RWPE2 (cell line): Measurements from ENCODE around the gene STUB1.

Experiments used
- ATAC-seq: fragments of 200-7000 bp; cut with Tn5 transposase; 3 replicates; pipeline ENCODE4 v1.9.1; 2021; ENCODE audit warnings: low read depth
- DNase-seq: peaks from one replicate; pipeline ENCODE4 v3.0.0-alpha.2; 2020; ENCODE audit warnings: low spot score
- H3K27ac ChIP-seq: fragments of 450-650 bp; 2 replicates; pipeline ENCODE4 v1.5.1; 2017; ENCODE audit warnings: mild to moderate bottlenecking; ENCODE audit not compliant: poor library complexity, severe bottlenecking
- H3K27me3 ChIP-seq: fragments of 250-450 bp; sonication (Bioruptor Pico); 2 replicates; pipeline ENCODE4 v1.5.1; 2021; ENCODE audit warnings: mild to moderate bottlenecking, moderate library complexity; ENCODE audit not compliant: insufficient read depth, poor library complexity, severe bottlenecking
- H3K36me3 ChIP-seq: fragments of 250-450 bp; sonication (Bioruptor Pico); 2 replicates; pipeline ENCODE4 v1.5.1; 2020; ENCODE audit warnings: low read depth, mild to moderate bottlenecking, moderate library complexity
- H3K4me1 ChIP-seq: fragments of 250-450 bp; sonication (Bioruptor Pico); 2 replicates; pipeline ENCODE4 v1.5.1; 2021; ENCODE audit warnings: mild to moderate bottlenecking, moderate library complexity; ENCODE audit not compliant: insufficient read depth, poor library complexity, severe bottlenecking
- H3K4me3 ChIP-seq: fragments of 250-450 bp; sonication (Bioruptor Pico); 2 replicates; pipeline ENCODE4 v1.5.1; 2021; ENCODE audit warnings: mild to moderate bottlenecking, moderate library complexity; ENCODE audit not compliant: severe bottlenecking
- H3K9me3 ChIP-seq: fragments of 250-450 bp; sonication (Bioruptor Pico); 2 replicates; pipeline ENCODE4 v1.5.1; 2021; ENCODE audit warnings: mild to moderate bottlenecking, moderate library complexity; ENCODE audit not compliant: severe bottlenecking
- CTCF ChIP-seq: fragments of 450-650 bp; IDR thresholded peaks from one replicate; pipeline ENCODE4 v1.5.1; 2017; ENCODE audit warnings: mild to moderate bottlenecking, moderate library complexity; ENCODE audit not compliant: poor library complexity, severe bottlenecking

The STUB1 gene

DNA sequence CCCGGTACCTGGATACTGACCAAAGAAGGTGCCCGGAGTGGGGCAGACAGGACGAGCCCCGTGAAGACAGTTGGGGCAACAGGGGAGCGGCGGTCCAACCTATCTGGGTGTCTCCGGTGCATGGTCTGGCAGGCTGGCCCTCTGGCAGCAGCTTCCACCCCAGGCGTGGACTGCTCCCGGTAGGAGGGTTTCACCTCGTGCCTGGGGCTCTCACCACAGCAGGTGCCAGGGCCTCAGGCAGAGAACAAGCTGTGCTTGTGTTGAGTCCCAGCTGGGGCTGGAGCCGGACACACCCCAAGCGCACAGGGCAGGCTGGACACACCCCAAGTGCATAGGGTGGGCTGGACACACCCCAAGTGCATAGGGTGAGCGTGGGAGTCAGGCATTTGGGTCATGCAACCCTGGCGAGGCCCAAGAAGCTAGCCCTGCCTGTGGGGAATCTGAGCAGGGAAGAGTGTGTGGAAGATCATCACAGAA, 26.9 kb downstream of the STUB1 start:
- H3K36me3 ChIP-seq = no peaks in the 10 kb centered on the region
- no peak for DNase-seq
- peak; percentile 24 for ATAC-seq
- H3K4me1 ChIP-seq = peaks cover 5% of the 10 kb centered on the region
- H3K27me3 ChIP-seq = no peaks in the 10 kb centered on the region
- no peak overlapping the region for H3K4me3 ChIP-seq
- H3K9me3 ChIP-seq = no peaks in the 10 kb centered on the region
- H3K27ac ChIP-seq = peak overlapping the region; percentile 10
- no peak for TF ChIP-seq CTCF

DNA sequence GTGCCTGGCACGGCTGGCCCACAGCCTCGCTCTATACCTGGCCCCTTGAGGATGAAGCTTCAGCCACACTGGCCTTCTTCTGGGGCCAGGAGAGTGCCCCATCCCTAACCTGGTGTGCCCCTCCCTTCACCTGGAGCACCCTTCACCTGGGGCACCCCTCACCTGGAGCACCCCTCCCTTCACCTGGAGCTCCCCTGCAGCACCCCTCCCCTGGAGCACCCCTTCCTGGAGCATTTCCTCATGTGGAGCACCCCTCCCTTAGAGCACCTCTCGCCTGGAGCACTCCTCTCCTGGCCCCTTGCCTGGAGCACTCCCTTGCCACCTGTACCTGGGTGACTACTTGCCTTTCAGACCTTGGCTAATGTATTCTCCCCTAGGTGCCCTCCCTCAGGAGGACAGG, 27.8 kb downstream of the STUB1 start:
- DNase-seq (no peak), ATAC-seq (no peak)
- peaks cover 9% of the 10 kb centered on the region for H3K4me1 ChIP-seq
- no peak overlapping the region for H3K27ac ChIP-seq
- no peaks in the 10 kb centered on the region for H3K36me3 ChIP-seq
- no peaks in the 10 kb centered on the region for H3K27me3 ChIP-seq
- H3K4me3 ChIP-seq = no peak overlapping the region
- no peak for TF ChIP-seq CTCF
- H3K9me3 ChIP-seq = no peaks in the 10 kb centered on the region

- peaks cover 11% of the 10 kb centered on the region for H3K4me1 ChIP-seq
- no peaks in the 10 kb centered on the region for H3K36me3 ChIP-seq
- ATAC-seq (no peak), DNase-seq (no peak)
- no peak overlapping the region for H3K4me3 ChIP-seq
- H3K27ac ChIP-seq = no peak overlapping the region
- TF ChIP-seq CTCF = no peak
- H3K27me3 ChIP-seq = no peaks in the 10 kb centered on the region
- no peaks in the 10 kb centered on the region for H3K9me3 ChIP-seq
Measured at GRCh38 chr16:708959-709358, 28.7 kb downstream of the STUB1 start.

DNA sequence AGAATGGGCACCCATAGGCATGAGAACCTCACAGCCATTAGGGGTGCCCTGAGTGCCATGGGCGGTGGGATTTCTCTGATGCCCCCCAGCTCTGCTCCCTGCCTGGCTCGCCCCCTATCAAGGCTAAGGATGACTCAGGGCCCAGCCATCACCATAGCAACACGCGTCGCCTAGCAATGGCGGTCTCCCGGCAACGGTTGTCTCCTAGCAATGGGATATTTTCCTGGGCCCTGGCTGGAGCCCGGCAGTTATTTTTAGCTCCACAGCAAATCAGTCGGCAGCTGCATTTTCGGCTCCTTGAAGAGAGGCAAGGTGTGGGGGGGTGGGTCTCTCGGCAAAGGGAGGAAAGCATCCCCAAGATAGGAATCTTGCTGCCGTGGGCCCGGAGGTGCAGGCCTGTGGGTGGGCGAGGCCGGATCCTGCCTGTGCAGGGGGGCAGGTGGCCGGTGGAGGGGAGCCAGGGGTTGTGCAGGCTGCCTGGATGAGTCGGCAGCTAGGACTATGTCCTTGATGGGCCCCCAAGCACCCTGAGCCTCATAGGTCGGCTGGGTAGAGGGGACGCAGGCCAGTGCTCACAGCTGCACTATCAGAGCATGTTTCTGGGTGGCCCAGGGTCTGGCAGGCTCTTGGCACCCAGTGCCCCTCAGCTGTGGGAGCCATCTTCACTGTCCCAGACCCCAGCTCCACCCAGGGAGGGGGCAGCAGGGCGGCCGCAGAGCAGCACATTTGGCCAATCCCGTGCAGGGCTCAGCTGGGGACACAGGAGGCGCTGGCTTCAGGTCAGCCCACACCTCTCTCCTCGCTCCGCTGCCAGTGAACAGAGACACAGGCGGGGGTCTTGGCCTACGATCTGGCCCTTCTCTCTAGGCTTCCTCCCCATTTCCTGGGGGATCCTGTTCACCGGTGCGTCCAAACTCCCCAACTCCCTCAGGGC, 29.6 kb downstream of the STUB1 start:
- Histone ChIP-seq H3K27me3 (no peaks in the 10 kb centered on the region), H3K36me3 (no peaks in the 10 kb centered on the region), H3K4me3 (no peak overlapping the region), H3K9me3 (no peaks in the 10 kb centered on the region), H3K27ac (no peak overlapping the region), H3K4me1 (peaks cover 18% of the 10 kb centered on the region)
- ATAC-seq (no peak), DNase-seq (no peak)
- TF ChIP-seq CTCF = no peak
